ENCODE data around the gene C5AR1.

GRCh38 chr19:47323409-47323808, 13.7 kb downstream of the C5AR1 start:
- TF ChIP-seq POLR2A (IDR thresholded peaks at IDR 0.05; ENCODE audit: low read depth, low read length) = no peak
- TF ChIP-seq TAF1 (IDR thresholded peaks at IDR 0.05; ENCODE audit: borderline replicate concordance, low read depth, low read length) = no peak
